Measurements from ENCODE around the gene LRP1-AS. TPM values are rescaled to one million over a fixed set of nuclear protein-coding genes. Genes with fewer than 3 reads are reported as not detected.

The LRP1-AS gene
- total RNA-seq, 1 donor from 2014 or later, result 1.0 TPM

GRCh38 chr12:57095440-57095839 lies 52.0 kb downstream of the LRP1-AS start:
- no peaks in the 10 kb centered on the region for H3K27me3 ChIP-seq (ENCODE audit: control insufficient read depth in 3 of 3, insufficient read depth in 3 of 3, low read length in 3 of 3)
- H3K36me3 ChIP-seq (ENCODE audit: control insufficient read depth in 3 of 3, insufficient read depth in 3 of 3, low read length in 3 of 3), result peaks cover 24 to 64% (median 43%) of the 10 kb centered on the region in 3 donors
- peaks cover 24 to 34% (median 27%) of the 10 kb centered on the region in 3 donors for H3K4me1 ChIP-seq (ENCODE audit: control insufficient read depth in 3 of 3, insufficient read depth in 3 of 3, low read length in 3 of 3)
- H3K9ac ChIP-seq (ENCODE audit: low read depth in 1 of 3, low read length in 3 of 3), result no peak overlapping the region
- H3K4me3 ChIP-seq (ENCODE audit: low read length in 3 of 3), result no peak overlapping the region
- H3K27ac ChIP-seq (ENCODE audit: low read depth, low read length), result no peak overlapping the region
- H3K9me3 ChIP-seq (ENCODE audit: control insufficient read depth in 3 of 3, low read length in 3 of 3), result no peaks in the 10 kb centered on the region

Small RNA genes lying within 50 kb of the gene (small RNA-seq; reads per million reads assigned to genes)
- gene MIR1228, result 0.09 reads per million

Other genes starting within 250 kb of the LRP1-AS start
- gene SDR9C7, start 213.2 kb downstream of the LRP1-AS start, total RNA-seq, result not detected
- 0.52 TPM for gene RDH16, start 190.0 kb downstream of the LRP1-AS start, total RNA-seq
- gene ZBTB39, start 141.1 kb downstream of the LRP1-AS start, total RNA-seq, result 5.7 TPM
- gene TAC3, start 131.1 kb downstream of the LRP1-AS start, total RNA-seq, result not detected
- gene MYO1A, start 97.5 kb downstream of the LRP1-AS start, total RNA-seq, result not detected
- 11.0 TPM for gene NEMP1, start 68.8 kb downstream of the LRP1-AS start, total RNA-seq
- 38.1 TPM for gene NAB2, start 58.5 kb downstream of the LRP1-AS start, total RNA-seq
- 31.8 TPM for gene STAT6, start 36.3 kb downstream of the LRP1-AS start, total RNA-seq
- 118 TPM for gene LRP1, start 19.1 kb downstream of the LRP1-AS start, total RNA-seq
- gene NXPH4, start 69.2 kb upstream of the LRP1-AS start, total RNA-seq, result not detected
- gene SHMT2, start 82.1 kb upstream of the LRP1-AS start, total RNA-seq, result 91.3 TPM
- 166 TPM for gene STAC3, start 103.6 kb upstream of the LRP1-AS start, total RNA-seq